Dendritic cell treated with granulocyte-macrophage colony-stimulating factor and Interleukin-4, amounts not matched to agents 40 ng/mL and 50 ng/mL, for 4 days (primary cell): Measurements from ENCODE around the gene MID1IP1.

Experiments used
- H3K27ac Mint-ChIP-seq: one replicate; pipeline ENCODE4 v1.8.0; 2022; ENCODE audit warnings: mild to moderate bottlenecking, mixed read lengths
- H3K27me3 Mint-ChIP-seq: one replicate; pipeline ENCODE4 v1.8.0; 2022; ENCODE audit warnings: mild to moderate bottlenecking, mixed read lengths
- H3K36me3 Mint-ChIP-seq: one replicate; pipeline ENCODE4 v1.8.0; 2022; ENCODE audit warnings: low read depth, mixed read lengths
- H3K4me1 Mint-ChIP-seq: one replicate; pipeline ENCODE4 v1.8.0; 2022; ENCODE audit warnings: low read depth, mixed read lengths
- H3K4me3 Mint-ChIP-seq: one replicate; pipeline ENCODE4 v1.8.0; 2022; ENCODE audit warnings: mild to moderate bottlenecking, moderate library complexity, mixed read lengths
- H3K9me3 Mint-ChIP-seq: one replicate; pipeline ENCODE4 v1.8.0; 2022; ENCODE audit warnings: mixed read lengths
- intact Hi-C: fragments of 100-400 bp; cut with micrococcal nuclease; formaldehyde crosslinking; loops from one replicate; pipeline ENCODE4 v1.15.0; 2022

MID1IP1 gene

DNA sequence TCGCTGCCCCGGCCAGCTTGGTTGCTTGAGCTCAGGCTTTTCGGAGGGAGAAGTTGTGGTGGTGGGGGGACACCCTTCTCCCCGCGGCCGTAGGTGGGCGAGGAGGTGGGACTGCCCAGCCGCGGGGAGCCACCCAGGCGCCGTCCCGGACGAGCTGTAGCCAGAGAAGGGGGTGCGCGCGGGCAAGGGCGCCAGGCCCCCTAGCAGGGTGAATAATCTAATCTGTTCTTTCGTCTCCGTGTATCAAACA lies 3.1 kb downstream of the MID1IP1 start:
- Mint-ChIP-seq H3K9me3 (no peaks in the 10 kb centered on the region), H3K36me3 (peaks cover 33% of the 10 kb centered on the region)

DNA sequence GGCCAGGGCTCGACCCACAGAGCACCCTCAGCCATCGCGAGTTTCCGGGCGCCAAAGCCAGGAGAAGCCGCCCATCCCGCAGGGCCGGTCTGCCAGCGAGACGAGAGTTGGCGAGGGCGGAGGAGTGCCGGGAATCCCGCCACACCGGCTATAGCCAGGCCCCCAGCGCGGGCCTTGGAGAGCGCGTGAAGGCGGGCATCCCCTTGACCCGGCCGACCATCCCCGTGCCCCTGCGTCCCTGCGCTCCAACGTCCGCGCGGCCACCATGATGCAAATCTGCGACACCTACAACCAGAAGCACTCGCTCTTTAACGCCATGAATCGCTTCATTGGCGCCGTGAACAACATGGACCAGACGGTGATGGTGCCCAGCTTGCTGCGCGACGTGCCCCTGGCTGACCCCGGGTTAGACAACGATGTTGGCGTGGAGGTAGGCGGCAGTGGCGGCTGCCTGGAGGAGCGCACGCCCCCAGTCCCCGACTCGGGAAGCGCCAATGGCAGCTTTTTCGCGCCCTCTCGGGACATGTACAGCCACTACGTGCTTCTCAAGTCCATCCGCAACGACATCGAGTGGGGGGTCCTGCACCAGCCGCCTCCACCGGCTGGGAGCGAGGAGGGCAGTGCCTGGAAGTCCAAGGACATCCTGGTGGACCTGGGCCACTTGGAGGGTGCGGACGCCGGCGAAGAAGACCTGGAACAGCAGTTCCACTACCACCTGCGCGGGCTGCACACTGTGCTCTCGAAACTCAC lies 3.6 kb downstream of the MID1IP1 start:
- H3K9me3 Mint-ChIP-seq = no peaks in the 10 kb centered on the region
- H3K27me3 Mint-ChIP-seq = no peaks in the 10 kb centered on the region
- H3K27ac Mint-ChIP-seq = peak overlapping the region; percentile 95
- H3K36me3 Mint-ChIP-seq = peaks cover 33% of the 10 kb centered on the region
- intact Hi-C loops = loop anchor here (5.0 to 10.0 kb wide), 3 partner anchors 37 to 180 kb away; no protein-coding TSS in a partner anchor
- H3K4me1 Mint-ChIP-seq = peaks cover 14% of the 10 kb centered on the region
- H3K4me3 Mint-ChIP-seq = peak overlapping the region; percentile 82

More for the DNA sequence above, 3.1 kb downstream of the MID1IP1 start:
- intact Hi-C loops = loop anchor here (5.0 to 10.0 kb wide), 2 partner anchors 63 to 180 kb away; no protein-coding TSS in a partner anchor
- Mint-ChIP-seq H3K27me3 (no peaks in the 10 kb centered on the region), H3K27ac (peak overlapping the region; percentile 95), H3K4me1 (peaks cover 10% of the 10 kb centered on the region), H3K4me3 (peak overlapping the region; percentile 82)

GRCh38 chrX:38805432-38806389 lies 4.5 kb downstream of the MID1IP1 start:
- Mint-ChIP-seq H3K27me3 (no peaks in the 10 kb centered on the region), H3K36me3 (peaks cover 33% of the 10 kb centered on the region), H3K4me1 (peaks cover 18% of the 10 kb centered on the region), H3K9me3 (no peaks in the 10 kb centered on the region), H3K27ac (peak overlapping the region; percentile 95), H3K4me3 (peak overlapping the region; percentile 82)
- intact Hi-C loops = loop anchor here (5.0 to 10.0 kb wide), 2 partner anchors 37 to 179 kb away; no protein-coding TSS in a partner anchor

- intact Hi-C loops = loop anchor here (5.0 to 10.0 kb wide), 2 partner anchors 35 to 178 kb away; no protein-coding TSS in a partner anchor
- H3K36me3 Mint-ChIP-seq = peaks cover 27% of the 10 kb centered on the region
Observed at GRCh38 chrX:38806875-38807621, 5.8 kb downstream of the MID1IP1 start.

GRCh38 chrX:38807873-38808272 lies 6.6 kb downstream of the MID1IP1 start:
- no peak overlapping the region for H3K27ac Mint-ChIP-seq
- H3K36me3 Mint-ChIP-seq = peaks cover 27% of the 10 kb centered on the region
- H3K27me3 Mint-ChIP-seq = no peaks in the 10 kb centered on the region
- no peak overlapping the region for H3K4me3 Mint-ChIP-seq
- intact Hi-C loops = loop anchor here (5.0 to 10.0 kb wide), 2 partner anchors 34 to 177 kb away; no protein-coding TSS in a partner anchor
- H3K4me1 Mint-ChIP-seq = peaks cover 23% of the 10 kb centered on the region
- no peaks in the 10 kb centered on the region for H3K9me3 Mint-ChIP-seq

More at GRCh38 chrX:38806875-38807621, 5.8 kb downstream of the MID1IP1 start:
- Mint-ChIP-seq H3K9me3 (no peaks in the 10 kb centered on the region), H3K27ac (peak overlapping the region; percentile 64), H3K4me3 (peak overlapping the region; percentile 53), H3K4me1 (peaks cover 25% of the 10 kb centered on the region), H3K27me3 (no peaks in the 10 kb centered on the region)

DNA sequence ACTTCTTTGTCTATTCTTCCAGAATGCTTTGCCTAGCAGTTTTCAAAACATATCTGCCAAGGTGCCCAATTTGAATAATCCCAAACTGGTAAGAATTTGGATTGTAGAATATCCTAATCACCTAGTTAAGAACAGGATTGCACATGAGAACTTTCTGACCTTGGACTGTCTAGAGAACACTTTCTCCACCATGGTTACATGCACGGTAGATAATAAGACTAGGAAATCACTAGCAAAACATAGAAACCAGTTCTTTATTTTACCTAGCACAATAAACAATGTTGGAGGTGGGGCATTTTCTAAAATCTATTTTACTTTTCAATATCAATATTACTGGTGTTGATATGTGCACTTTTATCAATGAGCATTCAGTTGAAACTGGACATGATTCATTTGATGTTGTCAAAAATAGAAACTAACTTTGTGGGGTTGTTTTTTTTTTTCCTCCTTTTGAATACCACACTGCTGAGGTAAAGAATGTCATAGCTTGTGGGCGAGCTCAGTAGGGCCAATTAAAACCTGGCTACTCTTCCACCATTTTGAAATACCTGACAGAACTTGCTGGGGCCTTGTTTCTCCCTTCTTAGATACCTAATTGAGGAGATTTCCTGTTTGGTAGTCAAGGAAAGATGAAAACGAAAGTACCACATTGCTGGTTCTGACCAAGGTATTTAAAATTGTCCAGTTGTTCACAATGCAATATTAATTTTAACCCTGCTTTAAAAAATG lies 10.4 kb downstream of the MID1IP1 start:
- Mint-ChIP-seq H3K27me3 (no peaks in the 10 kb centered on the region), H3K4me1 (peaks cover 16% of the 10 kb centered on the region), H3K4me3 (no peak overlapping the region), H3K27ac (no peak overlapping the region), H3K9me3 (no peaks in the 10 kb centered on the region), H3K36me3 (no peaks in the 10 kb centered on the region)
- intact Hi-C loops = no loop called here

- Mint-ChIP-seq H3K9me3 (no peaks in the 10 kb centered on the region), H3K36me3 (no peaks in the 10 kb centered on the region), H3K4me1 (peaks cover 3% of the 10 kb centered on the region), H3K27me3 (no peaks in the 10 kb centered on the region), H3K27ac (no peak overlapping the region), H3K4me3 (no peak overlapping the region)
- intact Hi-C loops = no loop called here
Observed at GRCh38 chrX:38816155-38816554, 14.9 kb downstream of the MID1IP1 start.

DNA sequence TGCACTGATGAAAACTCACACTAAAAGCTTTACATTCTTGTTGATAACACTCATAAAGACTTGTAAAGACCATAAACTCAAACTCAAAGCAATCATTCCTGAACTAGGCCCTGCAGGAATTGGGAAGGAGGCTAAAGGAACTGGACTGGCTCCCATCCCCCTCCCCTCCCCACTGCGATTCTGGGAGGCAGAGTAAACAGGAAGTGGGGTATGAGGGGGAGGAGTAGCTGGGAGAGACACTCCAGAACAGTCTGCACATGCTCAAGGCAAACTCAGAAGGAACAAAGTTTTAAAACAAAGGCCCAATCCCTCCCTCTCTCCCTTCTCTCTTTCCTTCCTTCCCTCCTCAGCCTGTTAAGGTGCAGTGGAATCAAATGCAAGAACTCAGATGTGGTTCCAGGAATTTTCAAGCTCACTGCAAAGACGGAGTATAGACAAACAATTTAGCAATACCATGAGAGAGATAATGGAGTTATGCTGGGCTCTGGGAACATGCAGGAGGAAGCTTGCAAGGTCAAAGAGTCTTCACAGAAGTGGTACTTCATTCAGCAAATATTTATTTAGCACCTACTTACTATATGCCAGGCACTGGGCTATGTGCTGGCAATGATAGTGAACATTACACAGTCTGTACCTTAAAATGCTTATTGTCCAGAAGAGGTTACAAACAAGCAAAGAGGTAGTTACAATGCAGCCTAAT lies 15.9 kb downstream of the MID1IP1 start:
- Mint-ChIP-seq H3K27ac (no peak overlapping the region), H3K27me3 (no peaks in the 10 kb centered on the region), H3K4me1 (no peaks in the 10 kb centered on the region), H3K9me3 (no peaks in the 10 kb centered on the region), H3K36me3 (no peaks in the 10 kb centered on the region), H3K4me3 (no peak overlapping the region)
- intact Hi-C loops = no loop called here

DNA sequence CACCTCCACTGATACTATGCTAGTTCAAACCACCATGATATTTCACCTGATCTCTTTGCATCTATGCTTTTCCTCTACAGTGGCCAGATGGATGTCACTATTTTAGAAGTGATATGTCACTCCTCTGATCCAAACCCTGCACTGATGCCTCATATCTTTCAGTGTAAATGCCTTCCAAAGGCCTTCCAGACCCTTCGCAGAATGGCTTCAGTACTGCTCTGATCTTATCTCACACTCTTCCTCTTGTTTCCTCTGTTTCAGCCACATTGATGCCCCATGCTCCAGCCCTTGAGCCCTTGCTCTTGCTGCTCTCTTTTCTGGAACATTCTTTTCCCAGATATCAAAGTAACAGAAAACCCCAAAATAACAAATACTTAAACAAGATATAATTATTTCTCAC lies 17.9 kb downstream of the MID1IP1 start:
- Mint-ChIP-seq H3K4me1 (no peaks in the 10 kb centered on the region), H3K27me3 (no peaks in the 10 kb centered on the region), H3K27ac (no peak overlapping the region), H3K4me3 (no peak overlapping the region), H3K9me3 (no peaks in the 10 kb centered on the region), H3K36me3 (no peaks in the 10 kb centered on the region)
- intact Hi-C loops = no loop called here

GRCh38 chrX:38819709-38820108 lies 18.4 kb downstream of the MID1IP1 start:
- H3K27ac Mint-ChIP-seq = no peak overlapping the region
- H3K27me3 Mint-ChIP-seq = no peaks in the 10 kb centered on the region
- intact Hi-C loops = no loop called here
- H3K4me1 Mint-ChIP-seq = no peaks in the 10 kb centered on the region
- no peaks in the 10 kb centered on the region for H3K36me3 Mint-ChIP-seq
- H3K9me3 Mint-ChIP-seq = no peaks in the 10 kb centered on the region
- no peak overlapping the region for H3K4me3 Mint-ChIP-seq

GRCh38 chrX:38820751-38821150 lies 19.5 kb downstream of the MID1IP1 start:
- intact Hi-C loops = no loop called here
- H3K4me3 Mint-ChIP-seq = no peak overlapping the region
- H3K27ac Mint-ChIP-seq = no peak overlapping the region
- H3K4me1 Mint-ChIP-seq = no peaks in the 10 kb centered on the region
- H3K36me3 Mint-ChIP-seq = no peaks in the 10 kb centered on the region
- no peaks in the 10 kb centered on the region for H3K9me3 Mint-ChIP-seq
- H3K27me3 Mint-ChIP-seq = no peaks in the 10 kb centered on the region

- Mint-ChIP-seq H3K36me3 (no peaks in the 10 kb centered on the region), H3K9me3 (no peaks in the 10 kb centered on the region)
Observed at GRCh38 chrX:38824176-38824575, 22.9 kb downstream of the MID1IP1 start.

DNA sequence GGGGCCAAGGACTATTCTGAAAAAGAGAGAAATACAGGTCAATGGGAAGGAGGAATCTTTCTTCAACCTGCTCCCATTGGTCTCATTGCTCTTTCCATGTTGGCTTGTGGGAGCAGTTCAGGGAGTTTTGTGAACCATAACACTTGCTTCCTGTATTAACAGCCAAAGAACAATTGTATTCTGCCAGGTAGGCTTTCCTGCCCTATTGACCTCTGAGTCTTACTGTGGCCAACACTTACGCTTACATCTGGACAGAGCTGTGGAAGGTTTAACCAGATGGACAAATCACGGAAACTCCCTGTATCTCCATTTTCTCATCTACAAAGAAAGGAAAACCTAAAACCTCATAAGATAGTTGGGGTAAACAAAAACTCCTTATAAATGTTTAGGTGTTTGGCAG lies 30.7 kb downstream of the MID1IP1 start:
- Mint-ChIP-seq H3K27me3 (no peaks in the 10 kb centered on the region), H3K4me3 (no peak overlapping the region), H3K27ac (no peak overlapping the region), H3K4me1 (peaks cover 5% of the 10 kb centered on the region), H3K36me3 (no peaks in the 10 kb centered on the region), H3K9me3 (no peaks in the 10 kb centered on the region)
- intact Hi-C loops = no loop called here

More at GRCh38 chrX:38824176-38824575, 22.9 kb downstream of the MID1IP1 start:
- no peak overlapping the region for H3K27ac Mint-ChIP-seq
- no peaks in the 10 kb centered on the region for H3K4me1 Mint-ChIP-seq
- H3K27me3 Mint-ChIP-seq = no peaks in the 10 kb centered on the region
- no peak overlapping the region for H3K4me3 Mint-ChIP-seq
- intact Hi-C loops = no loop called here
